Loucy (cell line): ENCODE measurements around the gene LYSMD4.

ENCODE experiments used
- EZH2phosphoT487 ChIP-seq: fragments of 200-600 bp; IDR thresholded peaks from 2 replicates; pipeline ENCODE4 v1.6.1; 2018; ENCODE audit warnings: antibody characterized with exemption, mild to moderate bottlenecking, moderate library complexity, borderline replicate concordance
- TF ChIP-seq, protein P1 (sequence below): fragments of 200-600 bp; sonication (generic); conservative IDR thresholded peaks from 2 replicates; pipeline ENCODE4 v1.5.1; 2014; ENCODE audit warnings: mild to moderate bottlenecking, antibody characterized with exemption, low read length

DNA sequence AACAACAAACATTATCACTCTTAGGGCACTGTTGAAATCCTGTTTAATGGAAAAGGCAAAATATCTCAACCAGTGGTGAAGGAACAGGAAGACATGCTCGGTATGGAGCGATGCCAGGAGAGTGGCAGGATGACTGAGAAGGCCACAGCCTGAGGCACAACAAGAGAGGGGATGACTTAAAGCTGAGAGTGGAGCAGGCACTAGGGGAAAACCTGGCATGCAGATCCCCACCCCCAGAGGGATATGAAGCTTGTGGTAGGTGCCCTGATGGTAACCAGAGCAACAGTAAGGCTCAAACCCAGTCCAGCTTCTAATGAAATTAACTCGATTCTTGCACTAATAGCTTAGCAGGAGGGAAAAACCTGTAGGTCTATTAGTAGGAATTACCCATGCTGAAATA, 40.4 kb downstream of the LYSMD4 start:
- TF ChIP-seq, protein P1, sequence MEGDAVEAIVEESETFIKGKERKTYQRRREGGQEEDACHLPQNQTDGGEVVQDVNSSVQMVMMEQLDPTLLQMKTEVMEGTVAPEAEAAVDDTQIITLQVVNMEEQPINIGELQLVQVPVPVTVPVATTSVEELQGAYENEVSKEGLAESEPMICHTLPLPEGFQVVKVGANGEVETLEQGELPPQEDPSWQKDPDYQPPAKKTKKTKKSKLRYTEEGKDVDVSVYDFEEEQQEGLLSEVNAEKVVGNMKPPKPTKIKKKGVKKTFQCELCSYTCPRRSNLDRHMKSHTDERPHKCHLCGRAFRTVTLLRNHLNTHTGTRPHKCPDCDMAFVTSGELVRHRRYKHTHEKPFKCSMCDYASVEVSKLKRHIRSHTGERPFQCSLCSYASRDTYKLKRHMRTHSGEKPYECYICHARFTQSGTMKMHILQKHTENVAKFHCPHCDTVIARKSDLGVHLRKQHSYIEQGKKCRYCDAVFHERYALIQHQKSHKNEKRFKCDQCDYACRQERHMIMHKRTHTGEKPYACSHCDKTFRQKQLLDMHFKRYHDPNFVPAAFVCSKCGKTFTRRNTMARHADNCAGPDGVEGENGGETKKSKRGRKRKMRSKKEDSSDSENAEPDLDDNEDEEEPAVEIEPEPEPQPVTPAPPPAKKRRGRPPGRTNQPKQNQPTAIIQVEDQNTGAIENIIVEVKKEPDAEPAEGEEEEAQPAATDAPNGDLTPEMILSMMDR: no peak
- TF ChIP-seq EZH2phosphoT487: no peak
